Mesothelial cell of epicardium (in vitro differentiated cells): Measurements from ENCODE around the gene ZYG11A. TPM values are rescaled to one million over a fixed set of nuclear protein-coding genes. Genes with fewer than 3 reads are reported as not detected.

ENCODE experiments used
- DNase-seq, 2 experiments: peaks; one replicate each; pipeline ENCODE4 v3.0.0; 2021; ENCODE audit warnings: low spot score in 2 of 2; ENCODE audit not compliant: unreplicated experiment in 2 of 2
- H3K27ac Mint-ChIP-seq: 2 replicates; pipeline ENCODE4 v1.8.0; 2021; ENCODE audit warnings: mixed read lengths
- H3K27me3 Mint-ChIP-seq: 2 replicates; pipeline ENCODE4 v1.8.0; 2021; ENCODE audit warnings: low read depth, mixed read lengths
- H3K36me3 Mint-ChIP-seq: 2 replicates; pipeline ENCODE4 v1.8.0; 2021; ENCODE audit warnings: mixed read lengths
- H3K4me1 Mint-ChIP-seq: 2 replicates; pipeline ENCODE4 v1.8.0; 2021; ENCODE audit warnings: mixed read lengths
- H3K4me3 Mint-ChIP-seq: 2 replicates; pipeline ENCODE4 v1.8.0; 2021; ENCODE audit warnings: mild to moderate bottlenecking, moderate library complexity, mixed read lengths
- H3K9me3 Mint-ChIP-seq: 2 replicates; pipeline ENCODE4 v1.8.0; 2021; ENCODE audit warnings: mixed read lengths
- total RNA-seq: library from RNA; stranded (reverse); gene quantifications from 3 replicates; pipeline ENCODE4 v1.2.1, GENCODE V29; 2021
- TF ChIP-seq, protein P1 (sequence below): fragments of 200-600 bp; sonication (generic); IDR thresholded peaks from one replicate; pipeline ENCODE4 v1.5.0; 2021; ENCODE audit warnings: antibody characterized with exemption; ENCODE audit not compliant: unreplicated experiment

The ZYG11A gene
- total RNA-seq, 1 donor from 2014 or later, result not detected

- no peak overlapping the region for H3K4me3 Mint-ChIP-seq
- no peaks in the 10 kb centered on the region for H3K4me1 Mint-ChIP-seq
- H3K36me3 Mint-ChIP-seq, result no peaks in the 10 kb centered on the region
- no peaks in the 10 kb centered on the region for H3K9me3 Mint-ChIP-seq
- no peak for DNase-seq
- peaks cover 24% of the 10 kb centered on the region for H3K27me3 Mint-ChIP-seq
- H3K27ac Mint-ChIP-seq, result no peak overlapping the region
- TF ChIP-seq, protein P1, sequence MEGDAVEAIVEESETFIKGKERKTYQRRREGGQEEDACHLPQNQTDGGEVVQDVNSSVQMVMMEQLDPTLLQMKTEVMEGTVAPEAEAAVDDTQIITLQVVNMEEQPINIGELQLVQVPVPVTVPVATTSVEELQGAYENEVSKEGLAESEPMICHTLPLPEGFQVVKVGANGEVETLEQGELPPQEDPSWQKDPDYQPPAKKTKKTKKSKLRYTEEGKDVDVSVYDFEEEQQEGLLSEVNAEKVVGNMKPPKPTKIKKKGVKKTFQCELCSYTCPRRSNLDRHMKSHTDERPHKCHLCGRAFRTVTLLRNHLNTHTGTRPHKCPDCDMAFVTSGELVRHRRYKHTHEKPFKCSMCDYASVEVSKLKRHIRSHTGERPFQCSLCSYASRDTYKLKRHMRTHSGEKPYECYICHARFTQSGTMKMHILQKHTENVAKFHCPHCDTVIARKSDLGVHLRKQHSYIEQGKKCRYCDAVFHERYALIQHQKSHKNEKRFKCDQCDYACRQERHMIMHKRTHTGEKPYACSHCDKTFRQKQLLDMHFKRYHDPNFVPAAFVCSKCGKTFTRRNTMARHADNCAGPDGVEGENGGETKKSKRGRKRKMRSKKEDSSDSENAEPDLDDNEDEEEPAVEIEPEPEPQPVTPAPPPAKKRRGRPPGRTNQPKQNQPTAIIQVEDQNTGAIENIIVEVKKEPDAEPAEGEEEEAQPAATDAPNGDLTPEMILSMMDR, result no peak
Observed at GRCh38 chr1:52848423-52848822, 5.9 kb downstream of the ZYG11A start.

DNA sequence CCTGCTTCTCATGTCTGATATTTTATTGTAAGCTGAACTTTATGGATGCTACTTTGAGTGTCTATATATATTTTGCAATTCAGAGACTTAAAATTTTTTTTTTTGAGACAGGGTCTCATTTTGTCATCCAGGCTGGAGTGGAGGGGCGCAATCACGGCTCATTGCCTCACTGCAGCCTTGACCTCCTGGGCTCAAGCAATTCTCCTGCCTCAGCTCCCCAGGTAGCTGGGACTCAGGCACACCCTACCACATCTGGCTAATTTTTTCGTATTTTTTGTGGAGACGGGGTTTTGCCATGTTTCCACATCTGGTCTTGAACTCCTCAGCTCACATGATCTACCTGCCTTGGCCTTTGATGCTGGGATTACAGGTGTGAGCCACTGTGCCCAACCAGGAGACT lies 8.4 kb downstream of the ZYG11A start:
- Mint-ChIP-seq H3K9me3 (no peaks in the 10 kb centered on the region), H3K4me1 (no peaks in the 10 kb centered on the region), H3K27me3 (peaks cover 6% of the 10 kb centered on the region), H3K27ac (no peak overlapping the region), H3K36me3 (no peaks in the 10 kb centered on the region), H3K4me3 (no peak overlapping the region)
- DNase-seq, result no peak
- TF ChIP-seq, protein P1, result no peak

GRCh38 chr1:52852854-52853253 lies 10.3 kb downstream of the ZYG11A start:
- H3K27me3 Mint-ChIP-seq, result peaks cover 2% of the 10 kb centered on the region
- H3K4me1 Mint-ChIP-seq, result no peaks in the 10 kb centered on the region
- H3K9me3 Mint-ChIP-seq, result no peaks in the 10 kb centered on the region
- no peak overlapping the region for H3K27ac Mint-ChIP-seq
- DNase-seq, result no peak
- no peaks in the 10 kb centered on the region for H3K36me3 Mint-ChIP-seq
- no peak overlapping the region for H3K4me3 Mint-ChIP-seq
- TF ChIP-seq, protein P1, result no peak

DNA sequence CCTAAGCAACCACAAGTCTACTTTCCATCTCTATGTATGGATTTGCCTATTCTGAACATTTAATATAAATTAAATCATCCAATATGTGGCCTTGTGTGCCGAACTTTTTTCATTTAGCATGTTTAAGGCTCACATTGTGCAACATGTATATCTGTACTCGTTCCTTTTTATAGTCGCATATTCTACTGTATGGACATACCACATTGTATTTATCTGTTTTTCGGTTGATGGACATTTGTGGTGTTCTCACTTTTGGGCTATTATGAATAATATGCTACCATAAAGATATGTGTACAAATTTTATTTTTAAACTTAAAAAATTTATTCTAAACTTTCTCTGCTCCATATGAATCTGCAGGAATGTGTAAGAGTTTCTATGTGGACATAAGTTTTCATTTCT lies 13.0 kb downstream of the ZYG11A start:
- no peak for DNase-seq
- Mint-ChIP-seq H3K9me3 (no peaks in the 10 kb centered on the region), H3K27ac (no peak overlapping the region), H3K36me3 (no peaks in the 10 kb centered on the region), H3K27me3 (no peaks in the 10 kb centered on the region), H3K4me3 (no peak overlapping the region), H3K4me1 (peaks cover 4% of the 10 kb centered on the region)
- TF ChIP-seq, protein P1, result no peak

DNA sequence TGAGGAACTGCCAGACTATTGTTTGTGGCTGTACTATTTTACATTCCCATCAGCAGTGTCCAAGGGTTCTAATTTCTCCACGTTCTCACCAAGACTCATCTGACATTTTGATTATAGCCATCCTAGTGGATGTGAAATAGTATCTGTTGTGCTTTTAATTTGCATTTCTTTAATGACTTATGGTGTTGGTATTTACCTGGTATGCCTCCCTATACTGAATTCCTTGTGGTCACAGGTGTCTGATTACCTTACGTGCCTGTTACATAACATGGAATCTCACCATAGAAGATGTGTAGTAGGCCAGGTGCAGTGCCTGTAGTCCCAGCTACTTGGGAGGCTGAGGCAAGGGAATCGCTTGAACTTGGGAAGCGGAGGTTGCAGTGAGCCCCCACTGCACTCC lies 13.5 kb downstream of the ZYG11A start:
- Mint-ChIP-seq H3K4me1 (peaks cover 7% of the 10 kb centered on the region), H3K27ac (no peak overlapping the region), H3K36me3 (no peaks in the 10 kb centered on the region), H3K27me3 (no peaks in the 10 kb centered on the region), H3K9me3 (no peaks in the 10 kb centered on the region), H3K4me3 (no peak overlapping the region)
- TF ChIP-seq, protein P1, result no peak
- DNase-seq, result no peak

DNA sequence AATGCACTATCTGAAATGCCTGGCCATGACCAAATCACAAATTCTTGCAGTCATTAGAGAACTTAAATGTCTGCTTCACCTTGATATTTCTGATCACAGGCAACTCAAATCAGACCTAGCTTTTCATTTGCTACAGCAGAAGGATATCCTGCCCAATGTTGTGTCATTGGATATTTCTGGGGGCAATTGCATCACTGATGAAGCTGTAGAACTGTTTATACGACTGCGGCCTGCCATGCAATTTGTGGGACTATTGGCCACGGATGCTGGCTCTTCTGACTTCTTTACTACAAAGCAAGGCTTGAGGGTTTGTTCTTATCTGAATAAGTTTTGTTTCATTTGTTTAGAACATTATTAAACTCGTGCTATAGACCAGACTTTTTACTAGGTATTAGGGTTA lies 14.9 kb downstream of the ZYG11A start:
- Mint-ChIP-seq H3K4me3 (no peak overlapping the region), H3K9me3 (no peaks in the 10 kb centered on the region), H3K27me3 (no peaks in the 10 kb centered on the region), H3K4me1 (peaks cover 8% of the 10 kb centered on the region), H3K36me3 (no peaks in the 10 kb centered on the region), H3K27ac (no peak overlapping the region)
- TF ChIP-seq, protein P1, result no peak
- DNase-seq, result no peak
